ENCODE results near the gene SRMS. TPM values are rescaled to one million over a fixed set of nuclear protein-coding genes. Genes with fewer than 3 reads are reported as not detected.

The SRMS gene
- total and polyA plus RNA-seq, 2 of the 13 experiments (the other 11 are each of a cell fraction or from before 2014, with no cell fraction given), result not detected

DNA sequence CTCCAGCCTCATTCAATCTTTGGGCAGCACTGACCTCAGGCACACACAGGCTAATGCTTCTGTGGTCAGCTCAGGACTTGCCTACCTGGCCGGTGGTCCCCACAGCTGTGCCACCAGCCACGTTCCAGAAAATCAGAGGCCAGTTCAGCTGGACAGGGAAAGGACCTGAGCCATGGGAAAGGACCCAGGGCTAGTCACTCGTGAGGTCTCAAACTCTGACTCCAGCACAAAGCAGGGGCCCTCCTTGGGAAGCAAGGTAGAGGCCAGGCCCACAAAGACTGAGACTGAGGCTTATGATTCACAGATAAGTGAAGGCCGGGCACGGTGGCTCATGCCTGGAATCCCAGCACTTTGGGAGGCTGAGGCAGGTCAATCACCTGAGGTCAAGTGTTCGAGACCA is 48.9 kb upstream of the SRMS start:
- H4K20me1 ChIP-seq (ENCODE audit: insufficient read depth, low read length), result no peaks in the 10 kb centered on the region
- no peak overlapping the region for H2AFZ ChIP-seq (ENCODE audit: low read length)
- H3K4me2 ChIP-seq (ENCODE audit: low read depth, low read length), result no peak overlapping the region
- no TSS peak for BruUV-seq (replicated peaks)
- DNase-seq (ENCODE audit: low spot score) (no peak), ATAC-seq (no peak), FAIRE-seq (no peak)
- in situ Hi-C loops (cut with HindIII; ENCODE audit: extremely low pct_ligation_motif_present, low pct_unique_long_range_greater_than_20kb), result no loop called here
- H3K4me3 ChIP-seq (replicated peaks in 1 of 3; ENCODE audit: insufficient read depth in 1 of 3, low read depth in 2 of 3, low read length in 3 of 3), result no peak overlapping the region
- no peaks in the 10 kb centered on the region for H3K79me2 ChIP-seq (ENCODE audit: insufficient read depth, low read length)
- H3K27me3 ChIP-seq (ENCODE audit: control insufficient read depth in 1 of 2, insufficient read depth in 2 of 2, low read length in 2 of 2), result no peaks in the 10 kb centered on the region
- H3K27ac ChIP-seq (ENCODE audit: extremely low read length, insufficient read depth, low read length), result no peak overlapping the region
- 99% methylated on average over 6 of the region's 6 CpGs for WGBS (ENCODE audit: low lambda C conversion rate)
- H3K9ac ChIP-seq (ENCODE audit: insufficient read depth, low read depth, low read length), result no peak overlapping the region
- intact Hi-C loops (cut with micrococcal nuclease; ENCODE audit: unreplicated experiment), result no loop called here
- peaks cover 19 to 34% of the 10 kb centered on the region in 2 experiments; a peak in 4 of 5 replicates for H3K36me3 ChIP-seq (replicated peaks in 1 of 2; ENCODE audit: control insufficient read depth in 1 of 2, insufficient read depth in 2 of 2, low read length in 2 of 2)
- no peaks in the 10 kb centered on the region for H3K4me1 ChIP-seq (ENCODE audit: insufficient read depth, low read length)
- ChIA-PET POLR2A (no interaction called here), CTCF (ENCODE audit: low intra/inter-chr PET ratio, low total read pairs) (no interaction called here)
- H3K9me3 ChIP-seq (ENCODE audit: low read length), result no peaks in the 10 kb centered on the region
- TF ChIP-seq, protein P1, sequence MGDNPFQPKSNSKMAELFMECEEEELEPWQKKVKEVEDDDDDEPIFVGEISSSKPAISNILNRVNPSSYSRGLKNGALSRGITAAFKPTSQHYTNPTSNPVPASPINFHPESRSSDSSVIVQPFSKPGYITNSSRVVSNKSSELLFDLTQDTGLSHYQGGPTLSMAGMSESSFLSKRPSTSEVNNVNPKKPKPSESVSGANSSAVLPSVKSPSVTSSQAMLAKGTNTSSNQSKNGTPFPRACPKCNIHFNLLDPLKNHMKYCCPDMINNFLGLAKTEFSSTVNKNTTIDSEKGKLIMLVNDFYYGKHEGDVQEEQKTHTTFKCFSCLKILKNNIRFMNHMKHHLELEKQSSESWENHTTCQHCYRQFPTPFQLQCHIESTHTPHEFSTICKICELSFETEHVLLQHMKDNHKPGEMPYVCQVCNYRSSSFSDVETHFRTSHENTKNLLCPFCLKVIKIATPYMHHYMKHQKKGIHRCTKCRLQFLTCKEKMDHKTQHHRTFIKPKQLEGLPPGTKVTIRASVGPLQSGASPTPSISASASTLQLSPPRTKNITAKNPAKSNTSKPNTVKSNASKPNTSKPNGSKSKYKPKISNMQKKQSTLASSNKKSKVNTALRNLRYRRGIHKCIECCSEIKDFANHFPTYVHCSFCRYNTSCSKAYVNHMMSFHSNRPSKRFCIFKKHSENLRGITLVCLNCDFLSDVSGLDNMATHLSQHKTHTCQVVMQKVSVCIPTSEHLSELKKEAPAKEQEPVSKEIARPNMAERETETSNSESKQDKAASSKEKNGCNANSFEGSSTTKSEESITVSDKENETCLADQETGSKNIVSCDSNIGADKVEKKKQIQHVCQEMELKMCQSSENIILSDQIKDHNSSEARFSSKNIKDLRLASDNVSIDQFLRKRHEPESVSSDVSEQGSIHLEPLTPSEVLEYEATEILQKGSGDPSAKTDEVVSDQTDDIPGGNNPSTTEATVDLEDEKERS (CRISPR knock-in tag; IDR thresholded peaks at IDR 0.05), result no peak
- TF ChIP-seq ZC3H4 (CRISPR knock-in tag; IDR thresholded peaks at IDR 0.05; ENCODE audit: borderline replicate concordance), result no peak
- no peak for TF ChIP-seq SRSF1 (optimal IDR thresholded peaks at IDR 0.05; ENCODE audit: low read depth, low read length)
- no peak for TF ChIP-seq MEF2D (CRISPR knock-in tag; IDR thresholded peaks at IDR 0.05)
- TF ChIP-seq SYNCRIP (IDR thresholded peaks at IDR 0.05; ENCODE audit: insufficient read depth, low read depth, low read length), result no peak
- no peak for TF ChIP-seq ZNF790 (CRISPR knock-in tag; IDR thresholded peaks at IDR 0.05; ENCODE audit: borderline replicate concordance)
- TF ChIP-seq, protein P2, sequence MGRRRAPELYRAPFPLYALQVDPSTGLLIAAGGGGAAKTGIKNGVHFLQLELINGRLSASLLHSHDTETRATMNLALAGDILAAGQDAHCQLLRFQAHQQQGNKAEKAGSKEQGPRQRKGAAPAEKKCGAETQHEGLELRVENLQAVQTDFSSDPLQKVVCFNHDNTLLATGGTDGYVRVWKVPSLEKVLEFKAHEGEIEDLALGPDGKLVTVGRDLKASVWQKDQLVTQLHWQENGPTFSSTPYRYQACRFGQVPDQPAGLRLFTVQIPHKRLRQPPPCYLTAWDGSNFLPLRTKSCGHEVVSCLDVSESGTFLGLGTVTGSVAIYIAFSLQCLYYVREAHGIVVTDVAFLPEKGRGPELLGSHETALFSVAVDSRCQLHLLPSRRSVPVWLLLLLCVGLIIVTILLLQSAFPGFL (CRISPR knock-in tag; IDR thresholded peaks at IDR 0.05), result 0 out of 2 replicates have a peak, but pooled peaks have one; percentile 34
- TF ChIP-seq, protein P3, sequence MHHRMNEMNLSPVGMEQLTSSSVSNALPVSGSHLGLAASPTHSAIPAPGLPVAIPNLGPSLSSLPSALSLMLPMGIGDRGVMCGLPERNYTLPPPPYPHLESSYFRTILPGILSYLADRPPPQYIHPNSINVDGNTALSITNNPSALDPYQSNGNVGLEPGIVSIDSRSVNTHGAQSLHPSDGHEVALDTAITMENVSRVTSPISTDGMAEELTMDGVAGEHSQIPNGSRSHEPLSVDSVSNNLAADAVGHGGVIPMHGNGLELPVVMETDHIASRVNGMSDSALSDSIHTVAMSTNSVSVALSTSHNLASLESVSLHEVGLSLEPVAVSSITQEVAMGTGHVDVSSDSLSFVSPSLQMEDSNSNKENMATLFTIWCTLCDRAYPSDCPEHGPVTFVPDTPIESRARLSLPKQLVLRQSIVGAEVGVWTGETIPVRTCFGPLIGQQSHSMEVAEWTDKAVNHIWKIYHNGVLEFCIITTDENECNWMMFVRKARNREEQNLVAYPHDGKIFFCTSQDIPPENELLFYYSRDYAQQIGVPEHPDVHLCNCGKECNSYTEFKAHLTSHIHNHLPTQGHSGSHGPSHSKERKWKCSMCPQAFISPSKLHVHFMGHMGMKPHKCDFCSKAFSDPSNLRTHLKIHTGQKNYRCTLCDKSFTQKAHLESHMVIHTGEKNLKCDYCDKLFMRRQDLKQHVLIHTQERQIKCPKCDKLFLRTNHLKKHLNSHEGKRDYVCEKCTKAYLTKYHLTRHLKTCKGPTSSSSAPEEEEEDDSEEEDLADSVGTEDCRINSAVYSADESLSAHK (CRISPR knock-in tag; IDR thresholded peaks at IDR 0.05; ENCODE audit: borderline replicate concordance), result no peak
- TF ChIP-seq MTA1 (CRISPR knock-in tag; IDR thresholded peaks at IDR 0.05; ENCODE audit: borderline replicate concordance), result 0 out of 2 replicates have a peak, but pooled peaks have one; percentile 27
- TF ChIP-seq ZNF207 (IDR thresholded peaks at IDR 0.05; ENCODE audit: borderline replicate concordance), result no peak
- no peak for TF ChIP-seq ZNF772 (CRISPR knock-in tag; IDR thresholded peaks at IDR 0.05)
- TF ChIP-seq ZNF558 (CRISPR knock-in tag; IDR thresholded peaks at IDR 0.05; ENCODE audit: borderline replicate concordance), result no peak
- no peak for TF ChIP-seq ATF7 (IDR thresholded peaks at IDR 0.05)
- no peak for TF ChIP-seq ATF7 (CRISPR knock-in tag; IDR thresholded peaks at IDR 0.05)
- TF ChIP-seq KDM5B (CRISPR knock-in tag; IDR thresholded peaks at IDR 0.05; ENCODE audit: borderline replicate concordance), result no peak
- TF ChIP-seq CEBPG (CRISPR knock-in tag; IDR thresholded peaks at IDR 0.05), result no peak
- TF ChIP-seq FOXA1 (IDR thresholded peaks at IDR 0.05), result no peak
- TF ChIP-seq FOXA1 (CRISPR knock-in tag; IDR thresholded peaks at IDR 0.05), result no peak
- no peak for TF ChIP-seq MLLT10 (CRISPR knock-in tag; IDR thresholded peaks at IDR 0.05)
- TF ChIP-seq ZKSCAN5 (CRISPR knock-in tag; IDR thresholded peaks at IDR 0.05), result no peak
